GM12872 (cell line): ENCODE data around the gene CRYBB1.

ENCODE experiments used
- TF ChIP-seq, protein P1 (sequence below): IDR thresholded peaks from 3 replicates; pipeline ENCODE4 v1.5.1; 2011; ENCODE audit warnings: low read depth, mild to moderate bottlenecking, low read length, moderate library complexity; ENCODE audit not compliant: insufficient read depth

CRYBB1 gene

GRCh38 chr22:26648011-26648497 is 30.2 kb upstream of the CRYBB1 start:
- TF ChIP-seq, protein P1, sequence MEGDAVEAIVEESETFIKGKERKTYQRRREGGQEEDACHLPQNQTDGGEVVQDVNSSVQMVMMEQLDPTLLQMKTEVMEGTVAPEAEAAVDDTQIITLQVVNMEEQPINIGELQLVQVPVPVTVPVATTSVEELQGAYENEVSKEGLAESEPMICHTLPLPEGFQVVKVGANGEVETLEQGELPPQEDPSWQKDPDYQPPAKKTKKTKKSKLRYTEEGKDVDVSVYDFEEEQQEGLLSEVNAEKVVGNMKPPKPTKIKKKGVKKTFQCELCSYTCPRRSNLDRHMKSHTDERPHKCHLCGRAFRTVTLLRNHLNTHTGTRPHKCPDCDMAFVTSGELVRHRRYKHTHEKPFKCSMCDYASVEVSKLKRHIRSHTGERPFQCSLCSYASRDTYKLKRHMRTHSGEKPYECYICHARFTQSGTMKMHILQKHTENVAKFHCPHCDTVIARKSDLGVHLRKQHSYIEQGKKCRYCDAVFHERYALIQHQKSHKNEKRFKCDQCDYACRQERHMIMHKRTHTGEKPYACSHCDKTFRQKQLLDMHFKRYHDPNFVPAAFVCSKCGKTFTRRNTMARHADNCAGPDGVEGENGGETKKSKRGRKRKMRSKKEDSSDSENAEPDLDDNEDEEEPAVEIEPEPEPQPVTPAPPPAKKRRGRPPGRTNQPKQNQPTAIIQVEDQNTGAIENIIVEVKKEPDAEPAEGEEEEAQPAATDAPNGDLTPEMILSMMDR, result no peak

- TF ChIP-seq, protein P1, result no peak
Measured at GRCh38 chr22:26646158-26646557, 28.3 kb upstream of the CRYBB1 start.

DNA sequence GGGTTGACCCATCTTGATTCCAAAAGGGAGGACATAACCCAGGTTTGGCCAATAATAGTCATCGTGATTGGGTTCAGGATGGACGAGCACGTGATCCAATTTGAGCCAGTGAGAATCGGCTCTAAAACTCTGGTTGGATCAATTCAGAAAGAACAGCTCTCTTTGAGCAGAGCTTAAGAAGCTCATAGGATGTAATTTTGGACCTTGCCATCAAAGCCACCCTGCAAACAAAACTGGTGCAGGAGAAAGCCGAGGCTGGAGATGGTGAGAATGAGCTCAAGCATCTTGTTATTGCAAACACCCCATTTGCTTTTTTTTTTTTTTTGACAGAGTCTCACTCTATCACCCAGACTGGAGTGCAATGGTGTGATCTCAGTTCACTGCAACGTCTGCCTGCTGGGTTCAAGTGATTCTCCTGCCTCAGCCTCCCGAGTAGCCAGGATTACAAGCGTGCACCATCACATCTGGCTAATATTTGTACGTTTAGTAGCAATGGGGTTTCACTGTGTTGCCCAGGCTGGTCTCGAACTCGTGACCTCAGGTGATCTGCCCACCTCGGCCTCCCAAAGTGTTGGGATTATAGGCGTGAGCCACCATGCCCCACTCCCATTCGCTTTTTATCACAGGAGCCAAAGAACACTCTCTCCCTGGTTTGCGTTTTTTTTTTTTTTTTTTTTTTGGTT is 25.7 kb upstream of the CRYBB1 start:
- TF ChIP-seq, protein P1, result no peak

GRCh38 chr22:26642465-26643417 is 24.9 kb upstream of the CRYBB1 start:
- TF ChIP-seq, protein P1, result peak; percentile 49; the same call in 2 of the 3 replicates

DNA sequence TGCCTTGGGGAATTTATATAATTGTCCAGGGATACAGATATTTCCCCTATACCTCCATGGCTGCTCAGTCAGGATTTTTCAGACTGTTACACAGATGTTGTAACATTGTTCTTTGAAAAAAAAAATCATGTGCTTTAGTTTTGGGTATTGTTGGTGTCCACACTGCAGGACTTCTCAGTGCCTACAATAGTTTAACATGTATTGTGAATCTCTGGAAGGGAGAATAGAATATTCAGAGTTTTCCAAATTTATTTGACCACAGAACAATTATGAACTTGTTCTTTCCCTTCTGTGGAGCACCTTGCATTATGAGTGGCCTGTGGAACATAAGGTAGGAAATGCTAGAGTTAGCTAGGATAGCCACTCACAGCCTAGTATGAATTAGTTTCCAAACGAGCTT is 18.5 kb upstream of the CRYBB1 start:
- TF ChIP-seq, protein P1, result no peak

DNA sequence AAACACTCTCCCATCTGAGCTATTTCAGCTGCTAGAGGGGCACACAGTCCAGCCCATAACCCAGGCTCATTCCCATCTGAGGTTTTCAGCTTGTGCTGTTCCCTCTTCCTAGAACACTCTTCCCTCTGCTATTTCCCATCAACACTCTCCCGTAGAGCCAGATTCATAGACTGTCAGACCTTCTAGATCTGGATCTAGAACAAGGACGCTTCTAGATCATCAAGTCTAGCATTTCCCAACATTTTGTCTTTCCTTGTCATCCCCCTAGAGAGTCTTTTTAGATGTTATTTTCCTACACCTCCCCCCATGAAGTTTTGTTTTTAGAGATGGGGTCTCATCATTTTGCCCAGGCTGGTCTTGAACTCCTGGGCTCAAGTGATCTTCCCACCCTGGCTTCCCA is 17.3 kb upstream of the CRYBB1 start:
- TF ChIP-seq, protein P1, result no peak

DNA sequence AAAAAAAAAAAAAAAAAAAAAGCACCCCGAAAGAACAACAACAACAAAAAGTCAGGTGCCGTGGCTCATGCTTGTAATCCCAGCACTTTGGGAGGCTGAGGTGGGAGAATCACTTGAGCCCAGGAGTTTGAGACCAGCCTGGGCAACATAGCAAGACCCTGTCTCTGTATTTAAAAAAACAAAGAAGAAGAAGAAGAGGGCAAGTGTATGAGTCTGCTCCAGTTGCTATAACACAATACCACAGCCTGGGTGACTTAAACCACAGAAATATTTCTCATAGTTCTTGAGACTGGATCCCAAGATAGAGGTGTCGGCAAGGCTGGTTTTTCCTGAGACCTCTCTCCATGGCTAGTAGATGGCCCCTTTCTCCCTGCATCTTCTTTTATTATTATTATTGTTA is 16.4 kb upstream of the CRYBB1 start:
- TF ChIP-seq, protein P1, result no peak
